ENCODE measurements around the gene KIR2DL4.
"Not testable (repeated sequence)": the region's sequence is repeated elsewhere in the genome, so short reads cannot be mapped to it uniquely, and the experiment has no call there.

KIR2DL4 gene

DNA sequence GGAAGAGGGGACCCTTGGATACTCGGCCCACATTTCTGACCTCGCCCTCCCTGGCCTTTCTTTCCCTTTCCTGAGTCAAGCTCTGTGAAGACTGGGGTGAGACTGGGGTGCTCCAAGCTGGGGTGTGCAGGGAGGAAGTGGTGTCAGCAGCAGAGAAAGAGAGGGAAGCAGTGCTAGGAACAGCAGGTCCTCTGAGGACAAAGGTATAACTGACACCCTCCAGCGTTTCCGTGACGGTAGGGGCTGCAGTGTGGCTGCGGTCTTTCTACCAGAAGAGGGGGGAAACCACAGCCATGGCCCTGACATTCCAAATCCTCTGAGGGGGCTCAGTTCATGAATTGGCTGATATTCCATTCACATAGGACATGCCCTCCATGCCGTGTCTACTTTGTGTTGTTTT lies 47.9 kb downstream of the KIR2DL4 start (continued):
- TF ChIP-seq ZNF565 (CRISPR knock-in tag; conservative IDR thresholded peaks at IDR 0.05; ENCODE audit: low read depth) (no peak), GLIS3 (CRISPR knock-in tag; IDR thresholded peaks at IDR 0.05) (no peak), TOX (CRISPR knock-in tag; IDR thresholded peaks at IDR 0.05; ENCODE audit: borderline replicate concordance) (no peak), PPARA (CRISPR knock-in tag; IDR thresholded peaks at IDR 0.05; ENCODE audit: borderline replicate concordance) (no peak)

DNA sequence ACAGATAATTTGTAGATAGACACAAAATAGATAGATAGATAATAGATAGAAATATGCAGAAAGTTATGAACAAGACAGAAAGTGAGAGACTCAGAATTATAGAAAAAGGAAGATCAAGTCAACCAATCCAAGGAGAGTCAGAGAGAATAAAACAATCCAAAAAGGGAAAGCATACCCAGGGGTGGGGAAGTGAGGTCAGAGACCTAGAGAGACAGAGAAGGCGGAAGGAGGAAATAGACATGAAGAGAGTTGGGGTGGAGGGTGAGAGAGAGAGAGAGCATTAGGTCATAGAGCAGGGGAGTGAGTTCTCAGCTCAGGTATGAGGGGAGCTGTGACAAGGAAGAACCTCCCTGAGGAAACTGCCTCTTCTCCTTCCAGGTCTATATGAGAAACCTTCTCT lies 51.8 kb downstream of the KIR2DL4 start:
- not testable (repeated sequence) for ATAC-seq

- ATAC-seq = not testable (repeated sequence)
These were observed 55.1 kb downstream of the KIR2DL4 start for GRCh38 chr19:54858476-54858875.

DNA sequence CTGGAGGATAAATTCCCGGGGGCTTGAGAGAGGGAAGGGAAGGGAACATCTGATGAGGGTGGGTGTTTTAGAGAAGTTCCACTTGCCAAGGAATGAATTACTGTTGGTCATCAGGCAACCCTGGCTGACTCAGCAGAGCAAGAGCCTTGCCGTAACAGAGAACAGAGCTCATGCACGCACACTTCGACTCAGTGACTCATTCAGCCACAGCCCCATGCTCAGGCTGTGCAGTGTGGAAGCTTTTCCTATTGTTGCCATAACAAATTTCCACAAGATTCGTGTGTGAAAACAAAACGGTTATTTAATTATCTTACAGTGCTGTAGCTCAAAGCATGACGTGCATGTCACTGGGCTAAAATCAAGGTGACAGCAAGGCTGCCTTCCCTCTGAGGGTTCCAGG lies 56.0 kb downstream of the KIR2DL4 start:
- not testable (repeated sequence) for ATAC-seq

GRCh38 chr19:54863459-54863858 lies 60.0 kb downstream of the KIR2DL4 start:
- not testable (repeated sequence) for ATAC-seq

All from SK-N-SH treated with all-trans-retinoic acid at 6 μM for 48 hours (cell line).